H1 (cell line): ENCODE data around the gene PRPF39. TPM values are rescaled to one million over a fixed set of nuclear protein-coding genes. Genes with fewer than 3 reads are reported as not detected.

ENCODE experiments used
- CTCF ChIA-PET: fragments of 300-600 bp; sonication (Branson Sonifier 250); formaldehyde crosslinking; loops from one replicate; lab custom pipeline; 2021; ENCODE audit not compliant: partially characterized antibody; lab: Charles Lee
- POLR2A ChIA-PET: fragments of 300-600 bp; sonication (Branson Sonifier 250); formaldehyde crosslinking; loops from one replicate; lab custom pipeline; 2021; ENCODE audit warnings: inconsistent platforms; ENCODE audit not compliant: partially characterized antibody; lab: Charles Lee
- DNase-seq, 2 experiments: peaks; one replicate each; pipeline versions ENCODE4 v3.0.0 to v3.0.0-alpha.2; 2010 to 2022; ENCODE audit warnings: low spot score in 2 of 2, low read depth in 1 of 2, mixed read lengths in 1 of 2
- FAIRE-seq: peaks from 2 replicates; lab custom pipeline; 2011; peaks lifted over from hg19 to GRCh38; lab: Jason Lieb, UNC
- H2AFZ ChIP-seq: 2 replicates; pipeline ENCODE4 v1.8.1; 2012; ENCODE audit warnings: low read length, inconsistent platforms
- H2AK5ac ChIP-seq: 2 replicates; pipeline ENCODE4 v1.6.1; 2013; ENCODE audit warnings: low read depth, low read length
- H2BK120ac ChIP-seq: replicated peaks from 2 replicates; pipeline ENCODE3; 2013; ENCODE audit warnings: low read depth, low read length, inconsistent platforms
- H2BK12ac ChIP-seq: 2 replicates; pipeline ENCODE4 v1.6.1; 2013; ENCODE audit warnings: low read depth, low read length
- H2BK15ac ChIP-seq: 2 replicates; pipeline ENCODE4 v1.6.1; 2013; ENCODE audit warnings: low read length
- H2BK20ac ChIP-seq: 2 replicates; pipeline ENCODE4 v1.6.1; 2013; ENCODE audit warnings: low read length
- H2BK5ac ChIP-seq: 2 replicates; pipeline ENCODE4 v1.6.1; 2013; ENCODE audit warnings: low read depth, low read length
- H3K14ac ChIP-seq: 2 replicates; pipeline ENCODE4 v1.6.1; 2013; ENCODE audit warnings: inconsistent platforms; ENCODE audit not compliant: insufficient read length
- H3K18ac ChIP-seq: 2 replicates; pipeline ENCODE4 v1.6.1; 2013; ENCODE audit warnings: low read length; ENCODE audit errors: extremely low read depth
- H3K23ac ChIP-seq: 2 replicates; pipeline ENCODE4 v1.6.1; 2013; ENCODE audit warnings: inconsistent platforms; ENCODE audit not compliant: insufficient read length
- H3K23me2 ChIP-seq: 2 replicates; pipeline ENCODE4 v1.6.1; 2013; ENCODE audit warnings: low read depth, low read length
- H3K27ac ChIP-seq: 2 replicates; pipeline ENCODE4 v1.6.1; 2011; ENCODE audit warnings: low read depth, low read length, inconsistent platforms
- H3K27me3 ChIP-seq, 4 experiments: replicated peaks in 1 of 4; 1 replicate in 1 of 4; 2 replicates in 3 of 4; pipeline versions ENCODE4 v1.6.1 to v1.8.1; 2011 to 2013; ENCODE audit warnings: low read length in 3 of 4, mild to moderate bottlenecking in 3 of 4, inconsistent platforms in 2 of 4, mixed read lengths in 2 of 4, moderate library complexity in 1 of 4; ENCODE audit not compliant: control insufficient read depth in 3 of 4, insufficient read depth in 3 of 4; ENCODE audit errors: extremely low read depth in 1 of 4
- H3K36me3 ChIP-seq, 4 experiments: 2 replicates each; pipeline versions ENCODE4 v1.6.1 to v1.8.1; 2011 to 2013; ENCODE audit warnings: mild to moderate bottlenecking in 4 of 4, low read length in 3 of 4, moderate library complexity in 2 of 4, control low read depth in 1 of 4, inconsistent platforms in 1 of 4; ENCODE audit not compliant: insufficient read depth in 4 of 4, control insufficient read depth in 2 of 4
- H3K4ac ChIP-seq: replicated peaks from 2 replicates; pipeline ENCODE3; 2013; ENCODE audit warnings: low read length, low read depth, mixed read lengths, inconsistent platforms; ENCODE audit not compliant: insufficient read length
- H3K4me1 ChIP-seq, 4 experiments: replicated peaks in 1 of 4; 1 replicate in 1 of 4; 2 replicates in 3 of 4; pipeline versions ENCODE4 v1.6.1 to v1.8.1; 2011 to 2013; ENCODE audit warnings: low read length in 3 of 4, inconsistent platforms in 2 of 4, mixed read lengths in 1 of 4; ENCODE audit not compliant: insufficient read depth in 4 of 4, control insufficient read depth in 3 of 4
- H3K4me2 ChIP-seq, 2 experiments: 2 replicates each; pipeline versions ENCODE4 v1.6.1 to v1.8.1; 2011 to 2013; ENCODE audit warnings: low read depth in 2 of 2, low read length in 2 of 2, control low read depth in 1 of 2, inconsistent platforms in 1 of 2, mild to moderate bottlenecking in 1 of 2; ENCODE audit not compliant: insufficient read depth in 1 of 2
- H3K4me3 ChIP-seq, 4 experiments: fragments of 200-600, 300-600 bp in 1 of 4; sonication (generic), shearing (Covaris generic), sonication (Bioruptor Twin) in 1 of 4; 2 replicates each; pipeline versions ENCODE4 v1.5.1 to v1.8.1; 2011 to 2016; ENCODE audit warnings: low read length in 4 of 4, low read depth in 3 of 4, control low read depth in 2 of 4, inconsistent platforms in 2 of 4, mild to moderate bottlenecking in 2 of 4, mixed read lengths in 1 of 4, moderate library complexity in 1 of 4; ENCODE audit not compliant: insufficient read depth in 2 of 4; ENCODE audit errors: extremely low read depth in 1 of 4
- H3K56ac ChIP-seq: replicated peaks from 2 replicates; pipeline ENCODE3; 2013; ENCODE audit warnings: low read depth, mild to moderate bottlenecking, mixed read lengths, low read length, inconsistent platforms; ENCODE audit not compliant: insufficient read length
- H3K79me1 ChIP-seq: 2 replicates; pipeline ENCODE4 v1.6.1; 2013; ENCODE audit warnings: low read depth, low read length, control low read depth
- H3K79me2 ChIP-seq, 2 experiments: 2 replicates each; pipeline versions ENCODE4 v1.6.1 to v1.8.1; 2012 to 2013; ENCODE audit warnings: low read length in 2 of 2, mild to moderate bottlenecking in 2 of 2, inconsistent platforms in 1 of 2; ENCODE audit not compliant: insufficient read depth in 2 of 2, control insufficient read depth in 1 of 2
- H3K9ac ChIP-seq, 4 experiments: replicated peaks in 1 of 4; 1 replicate in 1 of 4; 2 replicates in 3 of 4; pipeline versions ENCODE4 v1.6.1 to v1.8.1; 2011 to 2013; ENCODE audit warnings: low read depth in 3 of 4, low read length in 3 of 4, control low read depth in 2 of 4, mild to moderate bottlenecking in 2 of 4, moderate library complexity in 2 of 4, inconsistent platforms in 1 of 4; ENCODE audit errors: extremely low read depth in 1 of 4
- H3K9me3 ChIP-seq, 2 experiments: 2 replicates each; pipeline versions ENCODE4 v1.6.1 to v1.8.1; 2012 to 2013; ENCODE audit warnings: mild to moderate bottlenecking in 2 of 2, moderate library complexity in 2 of 2, control low read depth in 1 of 2, inconsistent platforms in 1 of 2, low read depth in 1 of 2, low read length in 1 of 2, mixed read lengths in 1 of 2; ENCODE audit not compliant: insufficient read depth in 2 of 2
- H4K20me1 ChIP-seq, 2 experiments: replicated peaks in 1 of 2; 2 replicates each; pipeline versions ENCODE3 to v1.8.1; 2011 to 2013; ENCODE audit warnings: inconsistent platforms in 2 of 2, low read length in 2 of 2, mild to moderate bottlenecking in 1 of 2; ENCODE audit not compliant: insufficient read depth in 2 of 2, control insufficient read depth in 1 of 2
- H4K5ac ChIP-seq: 2 replicates; pipeline ENCODE4 v1.6.1; 2013; ENCODE audit warnings: low read length, low read depth, mixed read lengths, inconsistent platforms; ENCODE audit not compliant: insufficient read length
- H4K8ac ChIP-seq: 2 replicates; pipeline ENCODE4 v1.8.0; 2013; ENCODE audit warnings: mild to moderate bottlenecking, moderate library complexity, low read length, inconsistent platforms; ENCODE audit not compliant: insufficient read depth; ENCODE audit errors: extremely low read depth
- H4K91ac ChIP-seq: replicated peaks from 2 replicates; pipeline ENCODE3; 2013; ENCODE audit warnings: low read length, mixed read lengths, inconsistent platforms; ENCODE audit not compliant: insufficient read length
- BCL11A ChIP-seq, 2 experiments: IDR thresholded peaks; one replicate each; pipeline ENCODE4 v1.6.1; 2011; ENCODE audit warnings: low read depth in 2 of 2, low read length in 2 of 2, mild to moderate bottlenecking in 2 of 2
- CBX8 ChIP-seq: fragments of 300-800, 300-1000 bp; sonication (generic); IDR thresholded peaks from 2 replicates; pipeline ENCODE4 v1.7.1; 2016; ENCODE audit warnings: low read depth, low read length, borderline replicate concordance
- CEBPB ChIP-seq: IDR thresholded peaks from 2 replicates; pipeline ENCODE4 v1.6.1; 2012; ENCODE audit warnings: low read depth, low read length
- KDM1A ChIP-seq: fragments of 200-600, 300-600 bp; sonication (generic); IDR thresholded peaks from 2 replicates; pipeline ENCODE4 v1.7.1; 2016; ENCODE audit warnings: mild to moderate bottlenecking, low read length, borderline replicate concordance
- MAFK ChIP-seq: IDR thresholded peaks from 2 replicates; pipeline ENCODE4 v1.6.1; 2012; ENCODE audit warnings: low read depth, mild to moderate bottlenecking, improper control_type of control experiment, low read length
- PHF8 ChIP-seq: fragments of 200-600 bp; sonication (generic); conservative IDR thresholded peaks from 2 replicates; pipeline ENCODE4 v1.7.1; 2012; ENCODE audit warnings: low read depth, mild to moderate bottlenecking, inconsistent platforms, low read length, moderate library complexity
- RFX5 ChIP-seq: IDR thresholded peaks from 2 replicates; pipeline ENCODE4 v1.6.1; 2011; ENCODE audit warnings: low read depth, low read length, improper control_type of control experiment, borderline replicate concordance
- SUZ12 ChIP-seq: fragments of 200-600 bp; sonication (generic); IDR thresholded peaks from 2 replicates; pipeline ENCODE4 v1.6.1; 2012; ENCODE audit warnings: mild to moderate bottlenecking, inconsistent platforms, low read length, moderate library complexity, mixed read lengths
- TAF7 ChIP-seq: optimal IDR thresholded peaks from 2 replicates; pipeline ENCODE3; 2011; ENCODE audit warnings: low read depth, mild to moderate bottlenecking, inconsistent platforms, low read length, moderate library complexity, borderline replicate concordance
- YY1 ChIP-seq: IDR thresholded peaks from 2 replicates; pipeline ENCODE4 v1.6.1; 2011; ENCODE audit warnings: low read depth, mild to moderate bottlenecking, low read length
- WGBS, 2 experiments: shearing (Covaris generic) in 1 of 2; methylation state at CpG; one replicate each; pipeline versions ENCODE4 v1.1.6 to v1.1.7; 2013 to 2015; ENCODE audit warnings: low lambda C conversion rate in 2 of 2, mixed read lengths in 2 of 2, inconsistent platforms in 1 of 2, low coverage in 1 of 2, missing lambda C conversion rate in 1 of 2; ENCODE audit not compliant: insufficient replicate concordance in 2 of 2, insufficient coverage in 1 of 2, insufficient read length in 1 of 2; ENCODE audit errors: extremely low coverage in 1 of 2, missing lambda C conversion rate in 1 of 2; 5-methylcytosine and 5-hydroxymethylcytosine counted together
- polyA plus RNA-seq, 7 experiments: library from polyadenylated mRNA; depleted of rRNA in 3 of 7; stranded (reverse) in 5 of 7; unstranded in 2 of 7; fragments of >200 nt in 5 of 7; fragments of 200-250 nt in 2 of 7; gene quantifications; 1 replicate in 5 of 7; 2 replicates in 1 of 7; 4 replicates in 1 of 7; pipeline versions ENCODE4 v1.2.1 to v1.2.3, GENCODE V29; 2011 to 2013; ENCODE audit warnings: missing spikeins in 2 of 7, mixed read lengths in 2 of 7
- total RNA-seq: library from RNA; stranded (reverse); fragmentation: NEBNext Ultra II Directional; extraction: Animal tissue kit (Norgen Biotek cat#: 25700); gene quantifications from 2 replicates; pipeline ENCODE4 v1.2.1, GENCODE V29; 2021

Gene PRPF39
- total and polyA plus RNA-seq, 2 of the 8 experiments (the other 6 are each of a cell fraction or from before 2014, with no cell fraction given): 22.4 to 43.3 TPM

GRCh38 chr14:45038256-45038655 is 45.7 kb upstream of the PRPF39 start:
- H4K5ac ChIP-seq: no peak overlapping the region
- no peak overlapping the region for H4K8ac ChIP-seq
- no peak overlapping the region for H2BK5ac ChIP-seq
- peaks cover 0 to 20% (median 10%) of the 10 kb centered on the region in 4 experiments; a peak in 5 of 8 replicates for H3K36me3 ChIP-seq
- H3K56ac ChIP-seq: no peak overlapping the region
- H2BK120ac ChIP-seq: no peak overlapping the region
- 92% methylated on average over 5 of the region's 5 CpGs; no CpG with 5 or more reads in 1 of the 2 experiments for WGBS, 2 experiments
- no peak overlapping the region for H3K4me3 ChIP-seq
- H4K91ac ChIP-seq: no peak overlapping the region
- no peak overlapping the region for H3K4ac ChIP-seq
- H3K23me2 ChIP-seq: no peaks in the 10 kb centered on the region
- no peak for TF ChIP-seq PHF8
- TF ChIP-seq RFX5: no peak
- TF ChIP-seq SUZ12: no peak
- no peak for TF ChIP-seq MAFK
- TF ChIP-seq YY1: no peak
- no peak for TF ChIP-seq BCL11A (IDR thresholded peaks at IDR 0.05; ENCODE audit: low read depth in 2 of 2, low read length in 2 of 2)
- no peak for TF ChIP-seq KDM1A
- no peak for TF ChIP-seq TAF7
- TF ChIP-seq CEBPB: no peak
- TF ChIP-seq CBX8: no peak
- H2BK12ac ChIP-seq: no peak overlapping the region
- H4K20me1 ChIP-seq: no peaks in the 10 kb centered on the region
- H2AK5ac ChIP-seq: no peak overlapping the region
- no peaks in the 10 kb centered on the region for H3K79me2 ChIP-seq
- H3K4me1 ChIP-seq: no peaks in the 10 kb centered on the region
- no peak overlapping the region for H3K9ac ChIP-seq
- no peak overlapping the region for H3K23ac ChIP-seq
- no peak overlapping the region for H3K27ac ChIP-seq
- CTCF ChIA-PET: interaction anchor here (0.6 to 1.1 kb wide), 2 partner anchors 12 to 58 kb away, joined by 3 read pairs; no protein-coding TSS in a partner anchor
- peaks cover 14 to 16% of the 10 kb centered on the region in 2 experiments for H3K9me3 ChIP-seq
- FAIRE-seq: no peak
- H3K79me1 ChIP-seq: no peaks in the 10 kb centered on the region
- no peak for DNase-seq
- H3K4me2 ChIP-seq: no peak overlapping the region
- H3K14ac ChIP-seq: no peak overlapping the region
- POLR2A ChIA-PET: no interaction called here
- H3K18ac ChIP-seq: no peak overlapping the region
- H3K27me3 ChIP-seq: no peaks in the 10 kb centered on the region
- no peak overlapping the region for H2AFZ ChIP-seq
- no peak overlapping the region for H2BK20ac ChIP-seq
- no peak overlapping the region for H2BK15ac ChIP-seq
